ENCODE data around the gene HPSE2. TPM values are rescaled to one million over a fixed set of nuclear protein-coding genes. Genes with fewer than 3 reads are reported as not detected.
"Not testable (repeated sequence)": the region's sequence is repeated elsewhere in the genome, so short reads cannot be mapped to it uniquely, and the experiment has no call there.

The HPSE2 gene
- not detected in 2 replicates for total RNA-seq (2014; rRNA removed; shearing (Covaris generic))
- not detected in 2 replicates for polyA plus RNA-seq (2015; cell fraction: cytosol; rRNA removed)
- polyA plus RNA-seq (2015; cell fraction: nucleus; rRNA removed) = not detected in 2 replicates

- DNase-seq (ENCODE audit: low read depth) = no peak
Measured at GRCh38 chr10:99235658-99236626, at the start of gene HPSE2. Gene HPSE2, minus strand, starts transcription at chr10:99235852.

- no peak for DNase-seq (ENCODE audit: low read depth)
Measured at GRCh38 chr10:99280472-99280871, 44.8 kb upstream of the HPSE2 start.

GRCh38 chr10:99279626-99280111 is 44.0 kb upstream of the HPSE2 start:
- no peak for DNase-seq (ENCODE audit: low read depth)

- DNase-seq (ENCODE audit: low read depth) = no peak
Measured at GRCh38 chr10:99276848-99277486, 41.3 kb upstream of the HPSE2 start.

- DNase-seq (ENCODE audit: low read depth) = no peak
Measured at GRCh38 chr10:99266383-99266782, 30.7 kb upstream of the HPSE2 start.

- DNase-seq (ENCODE audit: low read depth) = no peak
Measured at GRCh38 chr10:99248824-99249223, 13.2 kb upstream of the HPSE2 start.

GRCh38 chr10:99247893-99248292 is 12.2 kb upstream of the HPSE2 start:
- not testable (repeated sequence) for DNase-seq (ENCODE audit: low read depth)

- no peak for DNase-seq (ENCODE audit: low read depth)
Measured at GRCh38 chr10:99236627-99237309, 1.1 kb upstream of the HPSE2 start.

- DNase-seq (ENCODE audit: low read depth) = no peak
Measured at GRCh38 chr10:99234791-99235657, 628 bp downstream of the HPSE2 start.

GRCh38 chr10:99234041-99234790 is 1.4 kb downstream of the HPSE2 start:
- DNase-seq (ENCODE audit: low read depth) = no peak

- no peak for DNase-seq (ENCODE audit: low read depth)
Measured at GRCh38 chr10:99233689-99234037, 2.0 kb downstream of the HPSE2 start.

GRCh38 chr10:99233000-99233688 is 2.5 kb downstream of the HPSE2 start:
- DNase-seq (ENCODE audit: low read depth) = no peak

- no peak for DNase-seq (ENCODE audit: low read depth)
Measured at GRCh38 chr10:99232360-99232999, 3.2 kb downstream of the HPSE2 start.

- no peak for DNase-seq (ENCODE audit: low read depth)
Measured at GRCh38 chr10:99224766-99225165, 10.9 kb downstream of the HPSE2 start.

- DNase-seq (ENCODE audit: low read depth) = no peak
Measured at GRCh38 chr10:99207340-99207739, 28.3 kb downstream of the HPSE2 start.

- DNase-seq (ENCODE audit: low read depth) = no peak
Measured at GRCh38 chr10:99203310-99203709, 32.3 kb downstream of the HPSE2 start.

GRCh38 chr10:99172950-99173349 is 62.7 kb downstream of the HPSE2 start:
- no peak for DNase-seq (ENCODE audit: low read depth)

- peak; percentile 29 for DNase-seq (ENCODE audit: low read depth)
Measured at GRCh38 chr10:99172128-99172738, 63.4 kb downstream of the HPSE2 start.
